Measurements from ENCODE around the gene HIF1AN.

The HIF1AN gene

GRCh38 chr10:100504096-100504495, 31.6 kb upstream of the HIF1AN start:
- WGBS, 2 donors (ENCODE audit: extremely low coverage in 2 of 2, insufficient read length in 2 of 2, insufficient replicate concordance in 1 of 2) = no CpG with 5 or more reads among the region's 5 CpGs
- H2BK15ac ChIP-seq (ENCODE audit: low read length) = no peak overlapping the region
- H3K4ac ChIP-seq (ENCODE audit: low read length) = no peak overlapping the region
- H3K36me3 ChIP-seq (replicated peaks in 1 of 2; ENCODE audit: control insufficient read depth in 2 of 2, insufficient read depth in 2 of 2, low read length in 2 of 2) = peaks cover 5 to 47% of the 10 kb centered on the region in 2 donors
- H3K14ac ChIP-seq (ENCODE audit: low read length) = no peak overlapping the region
- no peak overlapping the region for H2AK5ac ChIP-seq (ENCODE audit: low read depth, low read length)
- H3K18ac ChIP-seq (ENCODE audit: low read length) = no peak overlapping the region
- no peak overlapping the region for H2BK12ac ChIP-seq (ENCODE audit: low read length)
- H3K79me1 ChIP-seq (ENCODE audit: low read depth, low read length) = no peaks in the 10 kb centered on the region
- H4K8ac ChIP-seq (ENCODE audit: low read depth, low read length) = no peak overlapping the region
- H2BK5ac ChIP-seq (ENCODE audit: low read length) = no peak overlapping the region
- H3K23ac ChIP-seq (ENCODE audit: low read depth, low read length, poor library complexity) = no peak overlapping the region
- H3K9me3 ChIP-seq (replicated peaks in 1 of 2; ENCODE audit: control insufficient read depth in 2 of 2, insufficient read depth in 1 of 2, low read depth in 1 of 2, low read length in 2 of 2) = no peaks in the 10 kb centered on the region
- no peak overlapping the region for H2AFZ ChIP-seq (ENCODE audit: low read length)
- H3K4me1 ChIP-seq (ENCODE audit: control insufficient read depth in 2 of 2, insufficient read depth in 1 of 2, low read depth in 1 of 2, low read length in 2 of 2) = peaks cover 9 to 27% of the 10 kb centered on the region in 2 donors
- H2BK120ac ChIP-seq (ENCODE audit: low read depth, low read length) = no peak overlapping the region
- no peak overlapping the region for H3K9ac ChIP-seq (ENCODE audit: low read depth, low read length, poor library complexity)
- no peak overlapping the region for H4K91ac ChIP-seq (ENCODE audit: low read depth, low read length, poor library complexity)
- DNase-seq (ENCODE audit: low spot score) = no peak
- peaks cover 0 to 5% (median 0%) of the 10 kb centered on the region in 3 experiments for H3K27me3 ChIP-seq (ENCODE audit: control insufficient read depth in 3 of 3, insufficient read depth in 3 of 3, low read depth in 1 of 3, low read length in 3 of 3)
- no peak overlapping the region for H3K4me2 ChIP-seq (ENCODE audit: insufficient read depth, low read length, poor library complexity, severe bottlenecking)
- no peak overlapping the region for H3K4me3 ChIP-seq (ENCODE audit: low read length in 2 of 2)
- H3K27ac ChIP-seq (replicated peaks; ENCODE audit: low read length) = no peak overlapping the region

GRCh38 chr10:100505164-100505563, 30.6 kb upstream of the HIF1AN start:
- no peak overlapping the region for H4K91ac ChIP-seq (ENCODE audit: low read depth, low read length, poor library complexity)
- H2BK15ac ChIP-seq (ENCODE audit: low read length) = no peak overlapping the region
- no peak overlapping the region for H3K9ac ChIP-seq (ENCODE audit: low read depth, low read length, poor library complexity)
- H3K36me3 ChIP-seq (replicated peaks in 1 of 2; ENCODE audit: control insufficient read depth in 2 of 2, insufficient read depth in 2 of 2, low read length in 2 of 2) = peaks cover 5 to 44% of the 10 kb centered on the region in 2 donors
- H3K18ac ChIP-seq (ENCODE audit: low read length) = no peak overlapping the region
- H2BK5ac ChIP-seq (ENCODE audit: low read length) = no peak overlapping the region
- no peak overlapping the region for H3K4ac ChIP-seq (ENCODE audit: low read length)
- H3K4me3 ChIP-seq (ENCODE audit: low read length in 2 of 2) = no peak overlapping the region
- no peaks in the 10 kb centered on the region for H3K79me1 ChIP-seq (ENCODE audit: low read depth, low read length)
- H2BK120ac ChIP-seq (ENCODE audit: low read depth, low read length) = no peak overlapping the region
- no peaks in the 10 kb centered on the region for H3K9me3 ChIP-seq (replicated peaks in 1 of 2; ENCODE audit: control insufficient read depth in 2 of 2, insufficient read depth in 1 of 2, low read depth in 1 of 2, low read length in 2 of 2)
- H2AFZ ChIP-seq (ENCODE audit: low read length) = no peak overlapping the region
- H4K8ac ChIP-seq (ENCODE audit: low read depth, low read length) = no peak overlapping the region
- H2AK5ac ChIP-seq (ENCODE audit: low read depth, low read length) = no peak overlapping the region
- no CpG with 5 or more reads among the region's 2 CpGs for WGBS, 2 donors (ENCODE audit: extremely low coverage in 2 of 2, insufficient read length in 2 of 2, insufficient replicate concordance in 1 of 2)
- H3K27me3 ChIP-seq (ENCODE audit: control insufficient read depth in 3 of 3, insufficient read depth in 3 of 3, low read depth in 1 of 3, low read length in 3 of 3) = peaks cover 0 to 5% (median 0%) of the 10 kb centered on the region in 3 experiments
- H3K4me2 ChIP-seq (ENCODE audit: insufficient read depth, low read length, poor library complexity, severe bottlenecking) = no peak overlapping the region
- H3K23ac ChIP-seq (ENCODE audit: low read depth, low read length, poor library complexity) = no peak overlapping the region
- no peak overlapping the region for H3K27ac ChIP-seq (replicated peaks; ENCODE audit: low read length)
- peaks cover 9 to 22% of the 10 kb centered on the region in 2 donors for H3K4me1 ChIP-seq (ENCODE audit: control insufficient read depth in 2 of 2, insufficient read depth in 1 of 2, low read depth in 1 of 2, low read length in 2 of 2)
- no peak for DNase-seq (ENCODE audit: low spot score)
- H2BK12ac ChIP-seq (ENCODE audit: low read length) = no peak overlapping the region
- no peak overlapping the region for H3K14ac ChIP-seq (ENCODE audit: low read length)

GRCh38 chr10:100506596-100507356, 29.0 kb upstream of the HIF1AN start:
- Histone ChIP-seq H3K4me1 (ENCODE audit: control insufficient read depth in 2 of 2, insufficient read depth in 1 of 2, low read depth in 1 of 2, low read length in 2 of 2) (peaks cover 8 to 22% of the 10 kb centered on the region in 2 donors), H4K8ac (ENCODE audit: low read depth, low read length) (no peak overlapping the region), H4K91ac (ENCODE audit: low read depth, low read length, poor library complexity) (no peak overlapping the region), H2BK15ac (ENCODE audit: low read length) (no peak overlapping the region), H3K9me3 (replicated peaks in 1 of 2; ENCODE audit: control insufficient read depth in 2 of 2, insufficient read depth in 1 of 2, low read depth in 1 of 2, low read length in 2 of 2) (no peaks in the 10 kb centered on the region), H3K79me1 (ENCODE audit: low read depth, low read length) (no peaks in the 10 kb centered on the region), H3K4me2 (ENCODE audit: insufficient read depth, low read length, poor library complexity, severe bottlenecking) (no peak overlapping the region), H2BK12ac (ENCODE audit: low read length) (no peak overlapping the region), H3K18ac (ENCODE audit: low read length) (no peak overlapping the region), H3K4me3 (ENCODE audit: low read length in 2 of 2) (no peak overlapping the region), H2AK5ac (ENCODE audit: low read depth, low read length) (no peak overlapping the region), H3K27ac (replicated peaks; ENCODE audit: low read length) (no peak overlapping the region), H3K14ac (ENCODE audit: low read length) (no peak overlapping the region), H2BK5ac (ENCODE audit: low read length) (no peak overlapping the region), H3K4ac (ENCODE audit: low read length) (no peak overlapping the region), H3K27me3 (ENCODE audit: control insufficient read depth in 3 of 3, insufficient read depth in 3 of 3, low read depth in 1 of 3, low read length in 3 of 3) (peaks cover 0 to 5% (median 0%) of the 10 kb centered on the region in 3 experiments), H3K36me3 (replicated peaks in 1 of 2; ENCODE audit: control insufficient read depth in 2 of 2, insufficient read depth in 2 of 2, low read length in 2 of 2) (peaks cover 7 to 32% of the 10 kb centered on the region in 2 donors), H2AFZ (ENCODE audit: low read length) (no peak overlapping the region), H3K9ac (ENCODE audit: low read depth, low read length, poor library complexity) (no peak overlapping the region), H2BK120ac (ENCODE audit: low read depth, low read length) (no peak overlapping the region), H3K23ac (ENCODE audit: low read depth, low read length, poor library complexity) (no peak overlapping the region)
- DNase-seq (ENCODE audit: low spot score) = no peak
- WGBS, 2 donors (ENCODE audit: extremely low coverage in 2 of 2, insufficient read length in 2 of 2, insufficient replicate concordance in 1 of 2) = no CpG with 5 or more reads among the region's 5 CpGs

- Histone ChIP-seq H2BK12ac (ENCODE audit: low read length) (no peak overlapping the region), H3K23ac (ENCODE audit: low read depth, low read length, poor library complexity) (no peak overlapping the region), H3K4me2 (ENCODE audit: insufficient read depth, low read length, poor library complexity, severe bottlenecking) (no peak overlapping the region), H3K9ac (ENCODE audit: low read depth, low read length, poor library complexity) (no peak overlapping the region), H3K27ac (replicated peaks; ENCODE audit: low read length) (no peak overlapping the region), H3K4me3 (ENCODE audit: low read length in 2 of 2) (no peak overlapping the region), H3K27me3 (ENCODE audit: control insufficient read depth in 3 of 3, insufficient read depth in 3 of 3, low read depth in 1 of 3, low read length in 3 of 3) (peaks cover 0 to 2% (median 0%) of the 10 kb centered on the region in 3 experiments), H3K18ac (ENCODE audit: low read length) (no peak overlapping the region), H2AK5ac (ENCODE audit: low read depth, low read length) (no peak overlapping the region), H2BK120ac (ENCODE audit: low read depth, low read length) (no peak overlapping the region), H4K91ac (ENCODE audit: low read depth, low read length, poor library complexity) (no peak overlapping the region), H3K9me3 (replicated peaks in 1 of 2; ENCODE audit: control insufficient read depth in 2 of 2, insufficient read depth in 1 of 2, low read depth in 1 of 2, low read length in 2 of 2) (no peaks in the 10 kb centered on the region), H2AFZ (ENCODE audit: low read length) (no peak overlapping the region), H3K4ac (ENCODE audit: low read length) (no peak overlapping the region), H3K14ac (ENCODE audit: low read length) (no peak overlapping the region), H2BK5ac (ENCODE audit: low read length) (no peak overlapping the region), H2BK15ac (ENCODE audit: low read length) (no peak overlapping the region), H3K79me1 (ENCODE audit: low read depth, low read length) (no peaks in the 10 kb centered on the region), H3K36me3 (replicated peaks in 1 of 2; ENCODE audit: control insufficient read depth in 2 of 2, insufficient read depth in 2 of 2, low read length in 2 of 2) (peaks cover 6 to 28% of the 10 kb centered on the region in 2 donors), H4K8ac (ENCODE audit: low read depth, low read length) (no peak overlapping the region), H3K4me1 (ENCODE audit: control insufficient read depth in 2 of 2, insufficient read depth in 1 of 2, low read depth in 1 of 2, low read length in 2 of 2) (peaks cover 3 to 22% of the 10 kb centered on the region in 2 donors)
- DNase-seq (ENCODE audit: low spot score) = no peak
- no CpG with 5 or more reads among the region's 5 CpGs for WGBS, 2 donors (ENCODE audit: extremely low coverage in 2 of 2, insufficient read length in 2 of 2, insufficient replicate concordance in 1 of 2)
These were observed 28.4 kb upstream of the HIF1AN start for GRCh38 chr10:100507357-100507732.

Measured in neuronal stem cell (in vitro differentiated cells).